HG02642 (cell line): ENCODE data around the gene ZNF280A.
"Not testable (repeated sequence)": the region's sequence is repeated elsewhere in the genome, so short reads cannot be mapped to it uniquely, and the experiment has no call there.

Experiments used
- ATAC-seq: cut with Tn5 transposase; IDR thresholded peaks from one replicate; pipeline ENCODE4 v1.9.1; 2021; ENCODE audit warnings: mild to moderate bottlenecking; ENCODE audit not compliant: unreplicated experiment, poor library complexity

Gene ZNF280A

DNA sequence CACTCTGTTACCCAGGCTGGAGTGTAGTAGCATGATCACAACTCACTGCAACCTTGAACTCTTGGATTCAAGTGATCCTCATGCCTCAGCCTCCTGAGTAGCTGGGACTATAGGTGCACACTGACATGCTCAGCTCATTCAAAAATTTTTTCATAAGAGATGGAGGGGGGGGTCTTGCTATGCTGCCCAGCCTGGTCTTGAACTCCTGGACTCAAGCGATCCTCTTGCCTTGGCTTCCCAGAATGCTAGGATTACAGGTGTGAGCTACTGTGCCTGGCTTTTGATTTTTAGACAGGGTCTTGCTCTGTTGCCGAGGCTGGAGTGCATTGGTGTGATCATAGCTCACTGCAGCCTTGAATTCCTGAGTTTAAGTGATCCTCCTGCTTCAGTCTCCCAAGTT lies 25.0 kb upstream of the ZNF280A start:
- no peak for ATAC-seq

DNA sequence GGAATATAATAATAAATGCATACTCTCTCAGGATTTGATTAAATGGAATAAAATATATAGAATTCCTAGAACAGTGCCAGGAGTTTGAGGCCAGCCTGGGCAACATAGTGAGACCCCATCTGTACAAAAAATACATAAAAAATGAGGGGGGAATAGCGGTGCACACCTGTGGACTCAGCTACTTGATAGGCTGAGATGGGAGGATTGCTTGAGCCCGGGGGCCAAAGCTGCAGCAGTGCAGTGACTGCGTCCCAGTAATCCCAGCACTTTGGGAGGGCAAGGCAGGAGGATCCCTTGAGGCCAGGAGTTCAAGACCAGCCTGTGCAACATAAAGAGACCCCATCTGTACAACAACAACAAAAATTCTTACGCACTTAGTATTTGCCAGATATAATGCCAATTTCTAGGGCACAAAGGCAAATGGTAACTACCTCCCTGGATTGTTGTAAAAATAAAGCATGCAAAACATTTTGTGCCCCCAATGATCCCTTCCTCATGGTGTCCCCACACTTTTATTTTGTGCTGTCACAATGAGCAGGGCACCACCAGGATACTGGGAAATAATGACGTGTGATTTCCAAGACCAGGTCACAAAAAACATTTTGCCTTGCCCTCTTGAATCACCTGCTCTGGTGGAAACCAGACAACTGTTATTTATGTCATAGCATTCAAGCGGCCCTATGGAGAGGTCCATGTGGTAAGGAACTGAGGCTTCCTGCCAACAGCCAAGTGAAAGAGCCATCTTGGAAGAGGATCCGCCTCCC lies 18.3 kb upstream of the ZNF280A start:
- no peak for ATAC-seq

DNA sequence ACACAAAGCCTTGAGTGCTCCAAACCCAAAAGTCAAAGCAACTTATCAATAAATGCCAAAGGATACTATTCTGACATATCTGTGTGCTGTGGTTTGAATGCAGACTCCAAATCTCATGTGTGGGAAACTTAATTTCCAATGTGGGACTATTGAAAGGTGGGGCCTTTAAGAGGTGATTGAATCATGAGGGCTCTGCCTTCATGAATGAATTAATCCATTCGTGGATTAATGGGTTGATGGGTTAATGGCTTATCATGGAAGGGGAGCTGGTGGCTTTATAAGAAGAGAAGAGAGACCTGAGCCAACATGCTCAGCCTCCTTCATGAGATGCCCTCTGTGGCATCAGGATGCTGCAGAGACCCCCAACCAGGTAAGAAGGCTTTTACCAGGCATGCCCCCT lies 16.8 kb upstream of the ZNF280A start:
- no peak for ATAC-seq

DNA sequence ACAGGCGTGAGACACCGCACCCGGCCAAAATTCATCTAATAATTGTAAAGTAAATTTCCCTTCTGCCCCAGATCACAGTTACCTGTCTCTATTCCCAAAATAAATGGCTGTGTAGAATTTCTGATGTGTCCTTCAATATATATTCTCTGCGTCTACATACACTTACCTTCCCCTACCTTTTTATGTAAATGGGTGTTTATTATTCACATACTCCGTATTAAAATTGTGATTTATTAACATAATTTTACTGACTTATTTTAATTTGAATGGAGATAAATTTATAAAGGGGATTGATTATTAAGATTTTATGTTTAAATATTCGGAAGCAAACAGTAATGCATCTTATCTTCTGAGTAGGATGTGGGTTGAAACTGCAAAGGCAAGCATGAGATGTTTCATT lies 16.4 kb upstream of the ZNF280A start:
- ATAC-seq, result no peak

DNA sequence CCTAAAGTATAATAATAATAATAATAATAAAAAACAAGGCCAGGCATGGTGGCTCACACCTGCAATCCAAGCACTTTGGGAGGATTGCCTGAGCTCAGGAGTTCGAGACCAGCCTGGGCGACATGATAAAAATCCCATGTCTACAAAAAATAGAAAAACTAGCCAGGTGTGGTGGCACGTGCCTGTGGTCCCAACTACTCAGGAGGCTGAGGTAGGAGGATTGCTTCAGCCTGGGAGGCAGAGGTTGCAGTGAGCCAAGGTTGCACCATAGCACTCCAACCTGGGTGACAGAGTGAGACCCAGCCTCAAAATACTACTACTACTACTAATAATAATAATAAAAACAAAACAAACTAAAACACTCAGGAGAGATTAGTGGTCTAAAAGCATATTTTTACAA lies 15.6 kb upstream of the ZNF280A start:
- no peak for ATAC-seq

DNA sequence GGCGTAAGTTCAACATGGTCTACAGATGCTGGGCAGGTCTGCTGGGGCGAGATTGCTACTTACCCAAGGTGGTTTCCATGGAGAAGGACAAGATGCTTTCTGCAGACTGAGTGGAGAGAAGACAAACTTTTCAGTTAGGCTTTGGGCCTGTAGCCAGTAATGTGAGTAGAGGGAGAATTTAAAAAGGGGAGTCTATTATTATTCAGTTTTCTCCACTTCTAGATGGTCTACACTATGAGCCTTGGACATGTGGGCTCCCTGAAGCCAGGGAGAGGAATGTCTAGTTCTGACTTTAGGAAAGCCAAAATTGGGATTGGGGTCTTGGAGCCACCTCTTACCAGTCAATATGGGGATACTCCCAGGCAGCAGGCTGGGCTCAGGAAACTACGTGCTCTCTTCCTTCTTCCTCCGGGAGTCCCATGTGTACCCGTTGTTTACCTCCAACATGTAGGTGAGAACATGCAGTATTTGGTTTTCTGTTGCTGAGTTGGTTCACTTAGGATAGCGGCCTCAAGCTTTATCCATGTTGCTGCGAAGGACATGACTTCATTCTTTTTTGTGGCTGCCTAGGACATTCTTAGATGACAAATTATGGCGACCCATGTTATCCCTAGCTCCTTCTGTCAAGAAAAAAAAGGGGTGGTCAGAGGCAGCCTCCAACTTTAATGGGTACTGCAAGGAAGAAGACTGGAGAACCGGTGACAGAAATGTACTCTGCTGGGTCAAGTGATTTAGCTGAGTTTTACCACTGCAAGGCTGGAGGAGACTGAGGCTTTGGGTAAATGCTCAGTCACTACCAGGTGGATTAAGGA lies 14.7 kb upstream of the ZNF280A start:
- no peak for ATAC-seq

DNA sequence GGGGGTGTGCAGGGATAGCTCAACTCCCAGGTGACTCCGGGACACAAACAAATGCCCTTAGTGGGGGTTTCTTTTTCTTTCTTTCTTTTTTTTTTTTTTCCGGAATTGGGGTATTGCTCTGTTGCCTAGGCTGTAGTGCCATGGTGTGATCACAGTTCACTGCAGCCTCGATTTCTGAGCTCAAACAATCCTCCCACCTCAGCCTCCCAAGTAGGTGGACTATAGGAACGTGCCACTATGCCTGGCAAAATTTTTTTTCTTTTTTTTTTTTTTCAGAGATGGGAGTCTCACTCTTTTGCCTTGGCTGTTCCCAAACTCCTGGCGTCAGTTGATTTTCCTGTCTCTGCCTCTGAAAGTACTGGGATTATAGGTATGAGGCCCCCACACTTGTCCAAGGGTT lies 13.8 kb upstream of the ZNF280A start:
- ATAC-seq, result no peak

DNA sequence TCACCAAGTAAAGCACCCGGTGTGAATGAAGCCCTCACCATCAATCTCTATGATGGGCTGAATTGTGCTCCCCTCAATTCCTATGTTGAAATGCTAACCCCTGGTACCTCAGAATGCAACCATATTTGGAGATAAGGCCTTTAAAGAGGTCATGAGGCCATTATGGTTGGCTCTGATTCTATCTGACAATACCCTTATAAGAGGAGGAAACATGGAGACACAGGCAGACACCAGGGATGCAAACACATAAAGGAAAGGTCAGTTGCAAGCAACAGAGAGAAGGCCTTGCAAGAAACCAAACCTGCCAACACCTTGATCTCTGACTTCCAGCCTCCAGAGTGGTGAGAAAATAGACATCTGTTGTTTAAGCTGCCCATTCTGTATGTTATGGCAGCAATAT lies 13.3 kb upstream of the ZNF280A start:
- no peak for ATAC-seq

DNA sequence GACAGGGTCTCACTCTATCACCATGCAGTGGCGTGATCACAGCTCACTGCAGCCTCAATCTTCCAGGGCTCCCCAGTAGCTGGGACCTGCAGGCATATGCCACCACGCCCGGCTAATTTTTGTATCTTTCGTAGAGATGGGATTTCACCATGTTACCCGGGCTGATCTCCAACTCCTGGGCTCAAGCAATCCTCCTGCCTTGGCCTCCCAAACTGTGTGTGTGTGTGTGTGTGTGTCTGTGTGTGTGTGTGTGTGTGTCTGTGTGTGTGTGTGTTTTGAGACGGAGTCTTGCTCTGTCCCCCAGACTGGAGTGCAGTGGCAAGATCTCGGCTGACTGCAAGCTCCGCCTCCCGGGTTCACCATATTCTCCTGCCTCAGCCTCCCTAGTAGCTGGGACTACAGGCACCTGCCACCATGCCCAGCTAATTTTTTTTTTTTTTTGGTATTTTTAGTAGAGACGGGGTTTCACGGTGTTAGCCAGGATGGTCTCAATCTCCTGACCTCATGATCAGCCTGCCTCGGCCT lies 12.5 kb upstream of the ZNF280A start:
- ATAC-seq, result not testable (repeated sequence)

DNA sequence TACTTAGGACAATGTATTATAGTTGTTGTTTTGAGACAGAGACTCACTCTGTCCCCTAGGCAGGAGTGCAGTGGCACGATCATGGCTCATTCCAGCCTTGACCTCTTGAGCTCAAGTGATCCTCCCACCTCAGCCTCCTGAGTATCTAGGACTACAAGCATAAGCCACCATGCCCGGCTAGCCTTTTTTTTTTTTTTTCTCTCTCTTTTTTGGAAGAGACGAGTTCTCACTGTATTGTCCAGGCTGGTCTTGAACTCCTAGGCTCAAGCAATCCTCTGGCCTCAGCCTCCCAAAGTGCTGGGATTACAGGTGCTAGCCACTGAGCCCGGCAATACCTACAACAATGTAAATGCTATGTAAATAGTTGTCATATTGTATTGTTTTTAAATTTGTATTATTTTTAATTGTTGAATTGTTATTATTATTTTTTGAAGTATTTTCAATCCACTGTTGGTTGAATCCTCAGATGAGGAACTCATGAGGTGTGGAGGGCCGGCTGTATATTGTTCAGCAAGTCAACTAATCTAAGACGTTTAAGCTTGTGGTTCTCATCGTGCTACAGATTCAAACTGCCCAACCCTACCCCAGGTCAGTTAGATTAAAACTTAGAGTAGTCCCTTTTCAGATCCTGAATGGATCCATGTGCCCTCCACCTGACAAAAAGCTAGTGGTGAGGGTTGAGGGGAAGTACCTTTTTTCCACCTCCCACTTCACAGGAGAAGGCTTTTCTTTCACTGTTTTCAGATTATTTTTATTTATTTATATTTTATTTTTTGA lies 11.9 kb upstream of the ZNF280A start:
- ATAC-seq, result no peak

DNA sequence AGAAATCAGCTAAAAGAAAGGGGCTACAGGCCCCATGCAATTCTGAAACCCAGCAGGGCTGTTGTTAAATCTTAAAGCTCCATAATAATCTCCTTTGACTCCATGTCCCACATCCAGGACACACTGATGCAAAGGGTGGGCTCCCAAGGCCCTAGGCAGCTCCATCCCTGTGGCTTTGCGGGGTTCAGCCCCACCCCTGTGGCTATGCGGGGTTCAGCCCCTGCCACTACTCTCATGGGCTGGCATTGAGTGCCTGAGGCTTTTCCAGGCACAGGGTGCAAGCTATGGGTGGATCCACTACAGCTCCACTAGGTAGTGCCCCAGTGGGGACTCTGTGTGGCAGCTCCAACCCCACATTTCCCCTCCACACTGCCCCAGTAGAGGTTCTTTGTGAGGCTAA lies 8.7 kb upstream of the ZNF280A start:
- ATAC-seq, result no peak

DNA sequence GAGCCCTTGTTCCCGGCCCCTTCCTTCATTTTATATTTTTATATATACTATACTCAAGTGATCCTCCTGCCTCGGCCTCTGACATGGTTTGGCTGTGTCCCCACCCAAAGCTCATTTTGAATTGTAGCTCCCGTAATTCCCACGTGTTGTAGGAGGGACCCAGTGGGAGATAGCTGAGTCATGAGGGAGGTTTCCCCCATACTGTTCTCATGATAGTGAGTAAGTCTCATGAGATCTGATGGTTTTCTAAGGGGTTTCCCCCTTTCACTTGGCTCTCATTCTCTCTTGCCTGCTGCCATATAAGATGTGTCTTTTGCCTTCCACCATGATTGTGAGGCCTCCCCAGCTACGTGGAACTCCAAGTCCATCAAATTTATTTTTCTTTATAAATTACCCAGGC lies 7.2 kb upstream of the ZNF280A start:
- no peak for ATAC-seq

DNA sequence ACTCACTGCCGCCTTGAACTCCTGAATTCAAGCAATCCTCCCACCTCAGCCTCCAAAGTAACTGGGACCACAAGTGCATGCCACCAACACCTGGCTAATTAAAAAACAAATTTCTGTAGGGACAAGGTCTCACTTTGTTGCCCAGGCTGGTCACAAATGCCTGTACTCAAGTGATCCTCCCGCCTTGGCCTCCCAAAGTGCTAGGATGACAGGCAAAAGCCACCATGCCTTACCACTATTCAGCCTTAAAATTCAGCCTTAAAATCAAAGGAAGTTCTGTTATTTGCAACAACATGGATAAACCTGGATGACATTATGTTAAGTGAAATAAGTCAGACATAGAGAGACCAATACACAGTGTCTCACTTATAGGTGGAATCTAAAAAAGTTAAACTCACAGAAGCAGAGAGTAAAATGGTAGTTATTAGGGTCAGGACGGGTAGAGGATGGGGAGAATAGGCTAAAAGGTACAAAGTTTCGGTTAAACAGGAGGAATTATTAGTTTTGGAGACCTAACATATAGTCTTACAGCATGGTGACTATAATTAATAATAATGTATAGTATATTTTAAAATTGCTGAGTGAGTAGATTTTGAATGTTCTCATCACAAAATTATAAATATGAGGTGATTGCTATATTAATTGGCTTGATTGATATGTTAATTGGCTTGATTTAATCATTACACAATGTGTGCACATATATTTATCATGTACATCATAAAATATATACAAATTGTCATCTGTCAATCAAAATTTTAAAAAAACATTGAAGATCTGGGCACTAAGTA lies 6.2 kb upstream of the ZNF280A start:
- ATAC-seq, result no peak

DNA sequence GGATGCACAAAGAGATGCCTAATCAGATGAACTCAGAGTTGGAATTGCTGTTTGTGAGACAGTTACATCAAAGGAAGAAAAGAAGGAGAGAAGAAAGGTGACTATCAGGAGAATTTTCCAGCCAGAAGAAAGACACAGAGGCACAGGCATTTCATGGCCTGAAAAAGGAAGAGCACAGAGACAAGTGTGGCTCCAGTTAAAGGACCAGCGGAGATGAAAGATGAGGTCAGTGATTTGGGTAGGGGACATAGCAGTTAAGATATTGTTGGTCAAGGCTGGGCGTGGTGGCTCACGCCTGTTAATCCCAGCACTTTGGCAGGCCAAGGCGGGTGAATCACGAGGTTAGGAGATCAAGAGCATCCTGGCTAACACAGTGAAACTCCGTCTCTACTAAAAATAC lies 3.4 kb upstream of the ZNF280A start:
- ATAC-seq, result no peak

DNA sequence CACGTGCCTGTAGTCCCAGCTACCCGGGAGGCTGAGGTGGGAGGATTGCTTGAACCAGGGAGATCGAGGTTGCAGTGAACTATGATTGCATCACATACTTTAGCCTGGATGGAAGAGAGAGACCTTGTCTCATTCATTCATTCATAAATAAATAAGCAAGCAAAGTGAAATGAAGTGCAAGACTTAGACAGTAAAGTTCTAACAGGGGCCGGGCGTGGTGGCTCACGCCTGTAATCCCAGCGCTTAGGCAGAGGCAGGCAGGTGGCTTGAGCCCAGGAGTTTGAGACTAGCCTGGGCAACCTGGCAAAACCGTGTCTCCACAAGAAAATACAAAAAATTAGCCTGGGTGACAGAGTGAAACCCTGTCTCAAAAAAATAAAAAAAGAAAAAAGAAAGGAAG lies 1.6 kb upstream of the ZNF280A start:
- ATAC-seq, result no peak

DNA sequence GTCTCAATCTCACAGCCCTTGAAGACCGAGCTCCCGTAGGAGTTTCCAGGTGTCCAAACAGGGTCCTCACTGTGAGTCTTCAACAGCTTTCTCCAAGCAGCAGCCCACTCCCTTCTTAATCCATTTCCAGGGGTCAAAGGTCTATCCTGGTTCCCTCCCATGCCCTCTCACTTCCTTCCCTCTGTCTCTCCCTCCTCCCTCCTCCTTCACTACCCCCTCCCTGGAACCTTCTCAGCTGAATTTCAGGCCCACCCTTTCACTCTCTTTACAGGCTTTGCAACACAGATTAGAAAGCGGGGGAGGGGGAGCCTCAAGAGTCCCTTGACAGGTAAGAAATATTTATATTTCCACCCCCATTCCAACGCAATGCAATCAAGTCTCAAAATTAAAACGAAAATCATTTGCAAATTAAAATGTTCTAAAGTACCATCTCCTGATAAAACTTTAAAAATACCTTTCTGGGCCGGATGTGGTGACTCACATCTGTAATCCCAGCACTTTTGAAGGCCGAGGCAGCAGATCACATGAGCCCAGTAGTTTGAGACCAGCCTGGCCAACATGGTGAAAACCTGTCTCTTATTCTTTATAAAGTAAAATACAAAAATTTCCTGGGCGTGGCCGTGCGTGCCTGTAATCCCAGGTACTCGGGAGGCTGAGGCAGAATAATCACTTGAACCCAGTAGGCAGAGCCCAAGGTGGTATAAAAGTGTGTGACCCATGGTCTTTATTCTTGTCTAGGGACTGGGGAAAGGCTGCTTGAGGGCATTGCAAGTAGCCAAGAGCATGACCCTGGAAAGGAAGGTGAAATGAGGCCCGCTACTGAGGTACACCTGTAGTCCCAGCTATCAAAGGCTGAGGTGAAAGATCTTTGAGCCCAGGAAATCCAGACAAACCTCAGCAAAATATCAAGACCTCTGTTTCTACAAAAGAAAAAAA lies 865 bp upstream of the ZNF280A start:
- ATAC-seq, result no peak

DNA sequence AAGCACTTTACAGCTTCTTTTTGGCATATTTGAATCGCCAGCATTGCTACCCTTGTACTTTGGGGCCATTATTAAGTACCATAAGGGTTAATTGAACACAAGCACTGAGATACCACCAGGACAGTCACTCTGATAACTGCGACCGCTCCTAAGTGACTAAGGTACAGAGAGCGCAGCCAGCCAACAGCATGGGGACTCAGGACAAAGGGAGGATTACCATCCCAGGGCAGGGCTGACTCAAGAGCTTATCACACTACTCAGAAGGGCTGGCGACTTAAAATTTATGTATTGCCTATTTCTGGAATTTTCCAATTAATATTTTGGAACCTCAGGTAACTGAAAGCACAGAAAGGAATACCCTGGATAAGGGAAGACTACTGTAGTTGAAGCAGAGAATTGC lies 479 bp downstream of the ZNF280A start:
- no peak for ATAC-seq

DNA sequence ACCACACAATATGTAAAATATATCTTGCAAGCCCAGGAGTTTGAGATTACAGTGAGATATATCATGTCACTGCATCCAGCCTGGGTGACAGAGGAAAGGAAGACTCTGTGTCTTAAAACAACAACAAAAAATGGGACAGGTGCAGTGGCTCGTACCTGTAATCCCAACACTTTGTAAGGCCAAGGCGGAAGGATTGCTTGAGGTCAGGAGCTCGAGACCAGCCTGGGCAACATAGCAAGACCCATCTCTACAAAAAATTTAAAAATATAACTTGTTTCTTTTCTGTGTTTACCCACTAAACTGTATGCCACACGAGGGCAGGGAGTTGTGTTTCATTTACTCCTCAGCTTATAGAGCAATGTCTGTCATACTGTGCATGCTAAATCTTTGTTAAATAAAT lies 3.1 kb downstream of the ZNF280A start:
- no peak for ATAC-seq

DNA sequence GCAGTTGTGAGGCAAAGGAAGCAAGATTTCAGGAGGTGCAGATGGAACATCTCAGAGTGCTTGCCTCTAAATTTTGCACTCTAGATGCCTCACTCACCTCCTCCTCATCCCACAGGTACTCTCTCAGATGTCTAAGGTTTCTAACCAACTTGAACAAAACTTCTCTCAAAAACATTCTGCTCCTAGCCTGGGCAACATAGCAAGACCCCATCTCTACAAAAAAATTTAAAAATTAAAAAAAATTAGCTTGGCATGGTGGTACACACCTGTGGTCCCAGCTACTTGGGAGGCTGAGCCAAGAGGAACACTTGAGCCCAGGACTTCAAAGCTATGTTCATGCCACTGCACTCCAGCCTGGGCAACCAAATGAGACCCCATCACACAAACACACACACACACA lies 4.2 kb downstream of the ZNF280A start:
- ATAC-seq, result no peak
